AG09309 (cell line): Measurements from ENCODE around the gene KRT5.

Experiments
- DNase-seq: peaks from one replicate; pipeline ENCODE4 v3.0.0-alpha.2; 2010; ENCODE audit warnings: low read depth
- H3K4me3 ChIP-seq: 2 replicates; pipeline ENCODE4 v1.5.1; 2011; ENCODE audit warnings: mild to moderate bottlenecking, low read depth, low read length, moderate library complexity; ENCODE audit not compliant: control insufficient read depth
- TF ChIP-seq, protein P1 (sequence below): IDR thresholded peaks from 2 replicates; pipeline ENCODE4 v1.5.1; 2011; ENCODE audit warnings: mild to moderate bottlenecking, low read depth, low read length, inconsistent platforms; ENCODE audit not compliant: insufficient read depth, control insufficient read depth; ENCODE audit errors: missing control alignments

Gene KRT5

DNA sequence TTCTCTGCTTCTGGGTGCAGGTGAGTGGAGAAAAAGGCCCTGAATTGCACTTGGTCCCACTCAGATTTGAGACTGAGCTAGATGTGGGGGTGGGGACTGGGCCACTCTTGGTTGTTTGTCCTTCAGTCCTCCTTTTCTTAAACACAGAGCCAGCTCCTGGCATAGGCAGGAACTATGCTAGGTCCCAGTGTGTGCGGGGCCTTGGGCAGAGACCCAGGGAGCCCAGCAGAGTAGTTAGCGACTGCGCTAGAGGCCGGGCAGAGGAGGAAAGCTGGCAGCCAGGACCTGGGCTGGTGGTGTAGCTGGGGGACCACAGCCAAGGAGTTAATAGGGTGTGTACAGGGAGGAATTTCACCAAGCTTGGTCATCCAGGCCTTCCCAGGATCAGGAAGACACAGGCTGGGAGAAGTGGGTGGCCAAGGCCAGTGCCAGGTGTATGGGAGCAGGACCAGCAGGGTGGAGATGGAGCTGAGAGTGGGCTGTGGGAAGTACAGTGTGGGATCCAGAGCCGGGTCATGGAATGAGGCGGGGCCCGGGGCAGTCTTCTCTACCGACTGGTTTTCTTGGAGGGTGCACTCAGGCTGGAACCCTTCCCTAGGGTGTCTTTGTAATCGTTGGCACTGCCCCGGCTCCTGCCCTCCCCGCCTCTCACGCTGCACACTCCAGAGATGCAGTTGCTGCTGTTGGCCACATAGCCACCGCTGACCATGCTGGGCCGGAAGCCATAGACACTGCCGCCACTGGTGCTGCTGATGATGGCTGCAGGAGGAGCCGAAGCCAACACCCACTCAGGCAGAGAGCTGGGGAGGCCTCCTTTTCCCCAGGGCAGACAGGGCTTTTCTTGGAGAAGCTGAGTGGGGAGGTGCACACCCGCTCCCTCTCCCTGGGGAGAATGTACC lies 24.0 kb upstream of the KRT5 start:
- no peak for DNase-seq
- H3K4me3 ChIP-seq, result no peak overlapping the region
- TF ChIP-seq, protein P1, sequence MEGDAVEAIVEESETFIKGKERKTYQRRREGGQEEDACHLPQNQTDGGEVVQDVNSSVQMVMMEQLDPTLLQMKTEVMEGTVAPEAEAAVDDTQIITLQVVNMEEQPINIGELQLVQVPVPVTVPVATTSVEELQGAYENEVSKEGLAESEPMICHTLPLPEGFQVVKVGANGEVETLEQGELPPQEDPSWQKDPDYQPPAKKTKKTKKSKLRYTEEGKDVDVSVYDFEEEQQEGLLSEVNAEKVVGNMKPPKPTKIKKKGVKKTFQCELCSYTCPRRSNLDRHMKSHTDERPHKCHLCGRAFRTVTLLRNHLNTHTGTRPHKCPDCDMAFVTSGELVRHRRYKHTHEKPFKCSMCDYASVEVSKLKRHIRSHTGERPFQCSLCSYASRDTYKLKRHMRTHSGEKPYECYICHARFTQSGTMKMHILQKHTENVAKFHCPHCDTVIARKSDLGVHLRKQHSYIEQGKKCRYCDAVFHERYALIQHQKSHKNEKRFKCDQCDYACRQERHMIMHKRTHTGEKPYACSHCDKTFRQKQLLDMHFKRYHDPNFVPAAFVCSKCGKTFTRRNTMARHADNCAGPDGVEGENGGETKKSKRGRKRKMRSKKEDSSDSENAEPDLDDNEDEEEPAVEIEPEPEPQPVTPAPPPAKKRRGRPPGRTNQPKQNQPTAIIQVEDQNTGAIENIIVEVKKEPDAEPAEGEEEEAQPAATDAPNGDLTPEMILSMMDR, result no peak

DNA sequence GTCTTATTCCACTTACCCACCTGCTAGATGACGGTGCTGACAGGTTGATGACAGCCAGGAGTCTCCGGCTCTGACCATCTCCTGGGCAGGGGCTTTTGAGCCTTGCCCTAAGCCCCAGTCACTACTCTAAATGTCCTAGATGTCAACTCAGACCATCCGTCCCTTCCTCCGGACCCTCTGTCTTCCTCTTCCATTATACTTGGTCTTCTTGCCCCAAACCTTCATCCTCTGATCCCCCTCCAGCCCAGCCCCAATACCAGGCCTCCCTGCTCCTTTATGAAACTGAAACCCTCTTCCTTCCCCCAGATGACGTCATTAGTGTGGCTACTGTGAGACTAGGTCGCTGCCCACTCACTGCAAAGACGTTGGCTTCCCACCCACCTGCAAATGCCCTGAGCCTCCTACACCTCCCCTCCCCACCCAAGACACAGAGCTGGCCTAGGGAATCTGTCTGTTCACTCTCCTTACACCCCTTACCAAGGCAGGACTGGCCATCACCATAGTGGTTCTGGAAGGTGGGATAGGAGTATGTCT lies 22.7 kb upstream of the KRT5 start:
- TF ChIP-seq, protein P1, result no peak
- H3K4me3 ChIP-seq, result no peak overlapping the region
- no peak for DNase-seq

DNA sequence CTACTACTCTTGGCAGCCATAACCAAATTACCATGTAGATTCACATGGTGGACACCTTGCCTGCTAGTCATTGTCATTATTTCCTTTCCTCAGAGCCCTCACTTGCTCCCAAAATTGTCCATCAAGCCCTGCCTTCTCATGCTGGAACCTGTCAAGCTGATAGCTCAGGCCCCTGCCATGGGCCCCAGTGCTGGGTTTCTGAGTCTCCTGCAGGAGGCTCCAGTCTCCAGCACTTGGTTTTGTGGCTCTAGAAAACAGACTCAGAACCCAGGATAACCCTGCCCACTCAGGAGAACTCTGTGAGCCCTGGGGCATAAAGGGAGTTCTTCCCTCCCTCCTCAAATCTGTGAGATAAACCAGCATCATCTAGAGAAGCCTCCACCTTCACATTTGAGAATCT lies 22.0 kb upstream of the KRT5 start:
- H3K4me3 ChIP-seq, result no peak overlapping the region
- no peak for DNase-seq
- TF ChIP-seq, protein P1, result no peak

- no peak for DNase-seq
- TF ChIP-seq, protein P1, result no peak
- H3K4me3 ChIP-seq, result no peak overlapping the region
Measured at GRCh38 chr12:52541709-52542108, 21.5 kb upstream of the KRT5 start.

GRCh38 chr12:52540531-52540930 lies 20.3 kb upstream of the KRT5 start:
- H3K4me3 ChIP-seq, result no peak overlapping the region
- TF ChIP-seq, protein P1, result no peak
- no peak for DNase-seq

DNA sequence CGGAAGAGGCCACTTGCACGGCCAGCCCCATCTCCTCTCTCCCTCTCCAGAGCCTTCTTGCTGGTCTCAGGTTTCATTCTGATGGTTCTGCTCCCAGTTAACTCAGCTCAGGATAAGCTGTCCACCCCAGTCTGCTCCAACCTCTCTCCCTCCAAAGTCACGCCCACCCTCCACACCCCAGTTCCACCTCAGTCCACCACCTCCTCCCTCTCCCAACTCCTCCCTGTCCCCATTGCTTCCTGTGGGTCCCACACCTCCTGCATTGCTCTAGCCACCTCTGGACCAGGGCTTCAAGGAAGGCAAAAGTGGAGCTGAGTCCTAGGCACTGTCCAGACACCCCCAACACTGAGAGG lies 19.6 kb upstream of the KRT5 start:
- DNase-seq, result no peak
- TF ChIP-seq, protein P1, result no peak
- H3K4me3 ChIP-seq, result no peak overlapping the region
